K562 (cell line): Measurements from ENCODE around the gene LYPLA2. TPM values are rescaled to one million over a fixed set of nuclear protein-coding genes. Genes with fewer than 3 reads are reported as not detected.
A peak's percentile ranks its signal among the peaks of the same experiment; 100 is the strongest.

Source experiments
- ATAC-seq: fragments of 200-7000 bp; cut with Tn5 transposase; 3 replicates; pipeline ENCODE4 v1.9.1; 2020; ENCODE audit warnings: moderate library complexity
- BruUV-seq: library from RNA; stranded (reverse); fragments of 400-500 nt; replicated peaks from 2 replicates; lab custom pipeline; 2021; lab: Mats Ljungman, UMichigan
- CTCF ChIA-PET: fragments of 300-600 bp; formaldehyde crosslinking; extraction: SDS; loops from one replicate; lab custom pipeline; 2021; ENCODE audit warnings: low intra/inter-chr PET ratio; lab: Yijun Ruan, JAX
- POLR2A ChIA-PET: fragments of 300-600, 350-650 bp; sonication (Branson Sonifier 250); formaldehyde crosslinking; extraction: SDS; loops from one replicate; lab custom pipeline; 2021; ENCODE audit warnings: antibody characterized with exemption, inconsistent platforms; lab: Yijun Ruan, JAX
- DNase-seq, 4 experiments: peaks; one replicate each; pipeline versions ENCODE4 v3.0.0 to v3.0.0-alpha.2; 2011 to 2018; ENCODE audit warnings: low spot score in 3 of 4, mixed read lengths in 3 of 4; ENCODE audit errors: extremely low read depth in 1 of 4
- FAIRE-seq: peaks from 2 replicates; lab custom pipeline; 2011; peaks lifted over from hg19 to GRCh38; lab: Jason Lieb, UNC
- H2AFZ ChIP-seq: 2 replicates; pipeline ENCODE4 v1.6.0; 2011; ENCODE audit warnings: low read depth, low read length, control low read depth, inconsistent platforms
- H3K27ac ChIP-seq: fragments of 200-600 bp; 3 replicates; pipeline ENCODE4 v1.8.0; 2011; ENCODE audit warnings: low read depth, mild to moderate bottlenecking, control low read depth, inconsistent platforms, low read length, moderate library complexity, mixed read lengths; ENCODE audit errors: extremely low read depth
- H3K27me3 ChIP-seq, 2 experiments: fragments of 300-600 bp in 1 of 2; 2 replicates in 1 of 2; 3 replicates in 1 of 2; pipeline versions ENCODE4 v1.6.0 to v1.8.0; 2011; ENCODE audit warnings: inconsistent platforms in 2 of 2, low read length in 2 of 2, mild to moderate bottlenecking in 1 of 2, mixed read lengths in 1 of 2, moderate library complexity in 1 of 2; ENCODE audit not compliant: control insufficient read depth in 2 of 2, insufficient read depth in 2 of 2
- H3K36me3 ChIP-seq: fragments of 300-600 bp; 3 replicates; pipeline ENCODE4 v1.8.0; 2011; ENCODE audit warnings: mild to moderate bottlenecking, low read length, inconsistent platforms; ENCODE audit not compliant: control insufficient read depth, insufficient read depth
- H3K4me1 ChIP-seq, 2 experiments: fragments of 200-600 bp in 1 of 2; replicated peaks in 1 of 2; 2 replicates in 1 of 2; 3 replicates in 1 of 2; pipeline versions ENCODE4 v1.5.1 to v1.8.0; 2011; ENCODE audit warnings: inconsistent platforms in 2 of 2, low read length in 2 of 2, mild to moderate bottlenecking in 1 of 2, mixed read lengths in 1 of 2, moderate library complexity in 1 of 2; ENCODE audit not compliant: control insufficient read depth in 2 of 2, insufficient read depth in 2 of 2
- H3K4me2 ChIP-seq: 2 replicates; pipeline ENCODE4 v1.6.1; 2011; ENCODE audit warnings: low read length, control low read depth, inconsistent platforms, mixed read lengths; ENCODE audit not compliant: insufficient read depth
- H3K4me3 ChIP-seq: fragments of 200-600 bp; sonication (generic), shearing (Covaris generic); 2 replicates; pipeline ENCODE4 v1.5.1; 2016; ENCODE audit warnings: control low read depth, inconsistent platforms
- H3K79me2 ChIP-seq: fragments of 200-600 bp; 3 replicates; pipeline ENCODE4 v1.8.0; 2011; ENCODE audit warnings: low read length, inconsistent platforms; ENCODE audit not compliant: control insufficient read depth, insufficient read depth
- H3K9ac ChIP-seq, 2 experiments: 2 replicates each; pipeline versions ENCODE4 v1.6.0 to v1.6.1; 2011; ENCODE audit warnings: low read depth in 2 of 2, low read length in 2 of 2, control low read depth in 1 of 2, inconsistent platforms in 1 of 2, mild to moderate bottlenecking in 1 of 2, mixed read lengths in 1 of 2; ENCODE audit not compliant: insufficient read depth in 1 of 2
- H3K9me1 ChIP-seq: one replicate; pipeline ENCODE4 v1.6.0; 2011; ENCODE audit warnings: inconsistent platforms, mild to moderate bottlenecking, low read length, moderate library complexity; ENCODE audit not compliant: control insufficient read depth, insufficient read depth
- H3K9me3 ChIP-seq: replicated peaks from 2 replicates; pipeline ENCODE4 v1.5.1; 2011; ENCODE audit warnings: low read depth, low read length, inconsistent platforms; ENCODE audit not compliant: control insufficient read depth, insufficient read depth
- H4K20me1 ChIP-seq: replicated peaks from 2 replicates; pipeline ENCODE4 v1.6.1; 2011; ENCODE audit warnings: low read length, inconsistent platforms, mixed read lengths; ENCODE audit not compliant: control insufficient read depth, insufficient read depth
- ARID3A ChIP-seq: IDR thresholded peaks from 2 replicates; pipeline ENCODE4 v1.6.1; 2012; ENCODE audit warnings: low read depth, low read length, improper control_type of control experiment, borderline replicate concordance
- ERF ChIP-seq: fragments of 450-650 bp; formaldehyde crosslinking; IDR thresholded peaks from 2 replicates; pipeline ENCODE4 v1.4.0; 2020; ENCODE audit warnings: mild to moderate bottlenecking, mixed read lengths
- FOXA3 ChIP-seq, 2 experiments: fragments of 450-650 bp in 1 of 2; sonication (generic) in 1 of 2; formaldehyde crosslinking; IDR thresholded peaks in 1 of 2; conservative IDR thresholded peaks in 1 of 2; 2 replicates each; pipeline versions ENCODE4 v1.4.0 to v1.8.0; 2020 to 2022; ENCODE audit warnings: mild to moderate bottlenecking in 2 of 2, missing genetic modification reagents in 1 of 2
- HDAC2 ChIP-seq: fragments of 450-650 bp; IDR thresholded peaks from 2 replicates; pipeline ENCODE4 v1.6.1; 2016; ENCODE audit warnings: mild to moderate bottlenecking
- HDAC6 ChIP-seq: IDR thresholded peaks from 2 replicates; pipeline ENCODE4 v1.6.1; 2012; ENCODE audit warnings: low read depth, mild to moderate bottlenecking, control low read depth, inconsistent platforms, low read length, moderate library complexity
- MTF1 ChIP-seq: fragments of 250-450 bp; sonication (Bioruptor Pico); IDR thresholded peaks from 2 replicates; pipeline ENCODE4 v1.9.0; 2021; ENCODE audit warnings: moderate library complexity, mild to moderate bottlenecking, inconsistent platforms, borderline replicate concordance
- SPI1 ChIP-seq: IDR thresholded peaks from 2 replicates; pipeline ENCODE4 v1.6.1; 2011; ENCODE audit warnings: low read depth, low read length, control low read depth, borderline replicate concordance
- TCF3 ChIP-seq: sonication (generic); formaldehyde crosslinking; IDR thresholded peaks from 2 replicates; pipeline ENCODE4 v1.4.0; 2020; ENCODE audit warnings: mild to moderate bottlenecking, missing genetic modification reagents
- ZEB2 ChIP-seq: fragments of 450-650 bp; IDR thresholded peaks from 2 replicates; pipeline ENCODE4 v1.6.1; 2016
- ZNF133 ChIP-seq: fragments of 250-450 bp; sonication (Bioruptor Pico); IDR thresholded peaks from 2 replicates; pipeline ENCODE4 v1.4.0; 2020; ENCODE audit warnings: mild to moderate bottlenecking
- ZNF212 ChIP-seq: fragments of 450-650 bp; formaldehyde crosslinking; IDR thresholded peaks from 2 replicates; pipeline ENCODE4 v1.4.0; 2020; ENCODE audit warnings: mild to moderate bottlenecking
- ZNF23 ChIP-seq: fragments of 250-450 bp; sonication (Bioruptor Pico); IDR thresholded peaks from 2 replicates; pipeline ENCODE4 v1.4.0; 2020; ENCODE audit warnings: mild to moderate bottlenecking
- ZNF280A ChIP-seq: fragments of 450-650 bp; IDR thresholded peaks from 2 replicates; pipeline ENCODE4 v1.6.1; 2018; ENCODE audit warnings: mild to moderate bottlenecking, low read depth; ENCODE audit not compliant: partially characterized antibody
- ZNF699 ChIP-seq: fragments of 250-450 bp; sonication (Bioruptor Pico); IDR thresholded peaks from 2 replicates; pipeline ENCODE4 v1.8.0; 2021; ENCODE audit warnings: mild to moderate bottlenecking, moderate library complexity; ENCODE audit not compliant: insufficient replicate concordance
- WGBS: fragments of 100-300 bp; shearing (Covaris generic); methylation state at CpG from one replicate; pipeline ENCODE4 v1.1.6; 2016; ENCODE audit warnings: low coverage, mixed read lengths; ENCODE audit not compliant: insufficient coverage; ENCODE audit errors: missing lambda C conversion rate; 5-methylcytosine and 5-hydroxymethylcytosine counted together
- in situ Hi-C: fragments of 300-500 bp; cut with MboI; formaldehyde crosslinking; loops from 4 replicates; pipeline ENCODE4 v1.15.0; 2018; ENCODE audit warnings: inconsistent platforms, mixed read lengths
- intact Hi-C: fragments of 100-400 bp; cut with micrococcal nuclease; formaldehyde crosslinking; loops from 2 replicates; pipeline ENCODE4 v1.14.2; 2022
- polyA plus RNA-seq, 8 experiments: library from polyadenylated mRNA; depleted of rRNA in 4 of 8; stranded (reverse) in 5 of 8; unstranded in 3 of 8; fragments of >200 nt; fragmentation: Nextera tagmentation in 2 of 8; fragmentation: Illumina TruSeq in 1 of 8; extraction: Ambion mirVana in 2 of 8; extraction: Trizol in 1 of 8; gene quantifications; 2 replicates each; pipeline versions ENCODE4 v1.2.1 to v1.2.3, GENCODE V29; 2011 to 2014; ENCODE audit warnings: inconsistent platforms in 1 of 8, missing spikeins in 1 of 8
- total RNA-seq, 7 experiments: library from RNA; depleted of rRNA in 6 of 7; stranded (reverse); fragments of >200 nt in 6 of 7; fragmentation: Illumina TruSeq in 2 of 7; extraction: Trizol in 2 of 7; gene quantifications; 2 replicates each; pipeline versions ENCODE4 v1.2.1 to v1.2.3, GENCODE V29; 2011 to 2021; ENCODE audit warnings: low replicate concordance in 1 of 7

The LYPLA2 gene
- total and polyA plus RNA-seq, 9 of the 15 experiments (the other 6 are each of a cell fraction or from before 2014, with no cell fraction given) = 3.9 to 128 (median 60.1) TPM

DNA sequence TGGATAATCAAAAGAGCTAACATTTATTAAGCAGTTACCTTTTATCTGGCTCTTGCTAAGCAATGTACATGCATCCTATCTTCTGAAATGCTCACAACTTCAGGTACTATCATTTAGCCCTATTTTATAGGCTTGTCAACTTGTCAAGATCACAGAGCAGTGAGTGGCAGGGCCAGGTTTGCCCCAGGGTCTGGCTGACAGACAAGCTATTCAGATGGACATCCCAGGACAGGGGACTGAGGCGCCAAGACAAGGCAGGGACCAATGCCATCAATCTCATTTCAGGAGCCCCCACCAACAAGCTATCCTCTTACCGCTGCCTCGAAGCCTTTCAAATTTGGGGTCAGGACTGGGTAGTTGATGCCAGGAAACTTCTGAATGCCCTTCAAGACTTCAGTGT lies 25.4 kb downstream of the LYPLA2 start:
- no peak for ATAC-seq
- Histone ChIP-seq H3K27ac (no peak overlapping the region), H3K4me3 (no peak overlapping the region), H2AFZ (no peak overlapping the region), H3K9me3 (no peaks in the 10 kb centered on the region), H3K79me2 (no peaks in the 10 kb centered on the region), H3K9me1 (no peaks in the 10 kb centered on the region), H3K4me2 (no peak overlapping the region), H3K27me3 (no peaks in the 10 kb centered on the region), H3K9ac (peak overlapping the region in 1 of 2 experiments; percentile 29; a peak in 1 of 4 replicates), H3K36me3 (peaks cover 25% of the 10 kb centered on the region; the same call in 2 of the 3 replicates), H4K20me1 (no peaks in the 10 kb centered on the region), H3K4me1 (no peaks in the 10 kb centered on the region; a peak in 1 of 5 replicates)
- ChIA-PET POLR2A (interaction anchor here (0.7 to 1.3 kb wide), 5 partner anchors 9 to 51 kb away, joined by 3 to 4 read pairs (median 3); partner anchors contain the start of gene HMGCL), CTCF (no interaction called here)
- in situ Hi-C loops (no loop called here), intact Hi-C loops (no loop called here)
- no TSS peak for BruUV-seq
- no peak for TF ChIP-seq ZNF699 (CRISPR knock-in tag)
- no peak for FAIRE-seq
- DNase-seq = no peak
- WGBS = 64% methylated on average over 3 of the region's 3 CpGs

GRCh38 chr1:23816906-23817305 lies 26.0 kb downstream of the LYPLA2 start:
- Histone ChIP-seq H4K20me1 (no peaks in the 10 kb centered on the region), H2AFZ (no peak overlapping the region), H3K79me2 (no peaks in the 10 kb centered on the region), H3K27me3 (no peaks in the 10 kb centered on the region), H3K36me3 (peaks cover 25% of the 10 kb centered on the region; the same call in 2 of the 3 replicates), H3K9me1 (no peaks in the 10 kb centered on the region), H3K9ac (no peak overlapping the region), H3K9me3 (no peaks in the 10 kb centered on the region), H3K4me3 (no peak overlapping the region), H3K27ac (no peak overlapping the region), H3K4me2 (no peak overlapping the region), H3K4me1 (no peaks in the 10 kb centered on the region; a peak in 1 of 5 replicates)
- DNase-seq (no peak), ATAC-seq (peak; percentile 34), FAIRE-seq (no peak)
- BruUV-seq = no TSS peak
- intact Hi-C loops (no loop called here), in situ Hi-C loops (no loop called here)
- CTCF ChIA-PET = no interaction called here
- POLR2A ChIA-PET = interaction anchor here (0.7 to 1.3 kb wide), 4 partner anchors 8 to 50 kb away, joined by 3 to 4 read pairs (median 4); partner anchors contain the start of gene HMGCL
- TF ChIP-seq HDAC6 (no peak), FOXA3 (CRISPR knock-in tag; conservative IDR thresholded peaks at IDR 0.05 in 1 of 2, IDR thresholded peaks at IDR 0.05 in 1 of 2) (peak in 1 of 2 experiments; percentile 43; a peak in 1 of 4 replicates), MTF1 (no peak), TCF3 (peak; percentile 62), ZNF23 (CRISPR knock-in tag) (no peak), ZEB2 (no peak), SPI1 (peak; percentile 58), HDAC2 (no peak), ZNF280A (no peak), ZNF212 (no peak), ARID3A (no peak), ERF (CRISPR knock-in tag) (0 out of 2 replicates have a peak, but pooled peaks have one; percentile 17), ZNF133 (CRISPR knock-in tag) (no peak)
